Neural progenitor cell (in vitro differentiated cells): ENCODE data around the gene PLD5. TPM values are rescaled to one million over a fixed set of nuclear protein-coding genes. Genes with fewer than 3 reads are reported as not detected.

ENCODE experiments used
- DNase-seq: peaks from one replicate; pipeline ENCODE4 v3.0.0-alpha.2; 2016; ENCODE audit warnings: low spot score
- H2AFZ ChIP-seq: fragments of 200-600 bp; sonication (generic); replicated peaks from 2 replicates; pipeline ENCODE4 v1.6.1; 2016; ENCODE audit warnings: antibody characterized with exemption
- H3F3A ChIP-seq: fragments of 200-600 bp; sonication (generic); 2 replicates; pipeline ENCODE4 v1.6.1; 2016; ENCODE audit warnings: antibody characterized with exemption, low read depth
- H3K27ac ChIP-seq: fragments of 200-600 bp; sonication (generic); 2 replicates; pipeline ENCODE4 v1.5.1; 2016; ENCODE audit warnings: mild to moderate bottlenecking
- H3K27me3 ChIP-seq: fragments of 200-600 bp; sonication (generic); 2 replicates; pipeline ENCODE4 v1.6.1; 2016; ENCODE audit warnings: mild to moderate bottlenecking, moderate library complexity
- H3K36me3 ChIP-seq: fragments of 200-600 bp; sonication (generic); 2 replicates; pipeline ENCODE4 v1.5.1; 2016
- H3K4me1 ChIP-seq: fragments of 200-600 bp; sonication (generic); 2 replicates; pipeline ENCODE4 v1.6.1; 2016; ENCODE audit warnings: mixed run types
- H3K4me2 ChIP-seq: fragments of 200-600 bp; sonication (generic); 2 replicates; pipeline ENCODE4 v1.6.1; 2016
- H3K4me3 ChIP-seq: fragments of 200-600 bp; sonication (generic); 2 replicates; pipeline ENCODE4 v1.5.1; 2016
- H3K79me2 ChIP-seq: fragments of 200-600 bp; sonication (generic); 2 replicates; pipeline ENCODE4 v1.6.1; 2016; ENCODE audit warnings: low read depth
- H3K9ac ChIP-seq: fragments of 200-600 bp; sonication (generic); 2 replicates; pipeline ENCODE4 v1.6.1; 2016
- H3K9me3 ChIP-seq: fragments of 200-600 bp; sonication (generic); 2 replicates; pipeline ENCODE4 v1.5.1; 2016; ENCODE audit warnings: low read depth
- H4K20me1 ChIP-seq: fragments of 200-600 bp; sonication (generic); 2 replicates; pipeline ENCODE4 v1.6.1; 2016; ENCODE audit warnings: low read depth
- H3K27ac Mint-ChIP-seq: 3 replicates; pipeline ENCODE4 v1.8.0; 2021; ENCODE audit warnings: mixed read lengths
- H3K27me3 Mint-ChIP-seq: 2 replicates; pipeline ENCODE4 v1.8.0; 2022; ENCODE audit warnings: low read depth, mild to moderate bottlenecking, inconsistent platforms, moderate library complexity, mixed read lengths; ENCODE audit not compliant: insufficient read depth
- H3K36me3 Mint-ChIP-seq: 3 replicates; pipeline ENCODE4 v1.8.0; 2021; ENCODE audit warnings: mixed read lengths
- H3K4me1 Mint-ChIP-seq: 3 replicates; pipeline ENCODE4 v1.8.0; 2021; ENCODE audit warnings: mixed read lengths
- H3K4me3 Mint-ChIP-seq: 3 replicates; pipeline ENCODE4 v1.8.0; 2021; ENCODE audit warnings: mild to moderate bottlenecking, moderate library complexity, mixed read lengths
- H3K9me3 Mint-ChIP-seq: 3 replicates; pipeline ENCODE4 v1.8.0; 2020; ENCODE audit warnings: mixed read lengths
- CTCF ChIP-seq: fragments of 200-600 bp; sonication (generic); IDR thresholded peaks from 2 replicates; pipeline ENCODE4 v1.5.1; 2017; ENCODE audit warnings: antibody characterized with exemption, mild to moderate bottlenecking
- EZH2 ChIP-seq: fragments of 200-600 bp; sonication (generic); IDR thresholded peaks from 2 replicates; pipeline ENCODE4 v1.6.1; 2017; ENCODE audit warnings: antibody characterized with exemption, mild to moderate bottlenecking, moderate library complexity
- EZH2phosphoT487 ChIP-seq: fragments of 200-600 bp; sonication (generic); IDR thresholded peaks from 2 replicates; pipeline ENCODE4 v1.6.1; 2017; ENCODE audit warnings: antibody characterized with exemption
- total RNA-seq: library from RNA; depleted of rRNA; stranded (reverse); fragments of >200 nt; gene quantifications from 2 replicates; pipeline ENCODE4 v1.2.3, GENCODE V29; 2015; ENCODE audit warnings: low replicate concordance

PLD5 gene
- total RNA-seq, 1 donor from 2014 or later = 1.8 TPM

GRCh38 chr1:242567596-242567995, 43.1 kb upstream of the PLD5 start:
- peaks cover 2% of the 10 kb centered on the region for H3K27me3 Mint-ChIP-seq
- Histone ChIP-seq H3K36me3 (no peaks in the 10 kb centered on the region), H3K4me1 (no peaks in the 10 kb centered on the region), H3K79me2 (no peaks in the 10 kb centered on the region), H3K4me3 (no peak overlapping the region), H3K27me3 (no peaks in the 10 kb centered on the region), H4K20me1 (no peaks in the 10 kb centered on the region), H3K9me3 (peaks cover 3% of the 10 kb centered on the region), H2AFZ (no peak overlapping the region), H3K27ac (no peak overlapping the region), H3K9ac (no peak overlapping the region), H3K4me2 (no peak overlapping the region), H3F3A (no peaks in the 10 kb centered on the region)
- H3K4me1 Mint-ChIP-seq = no peaks in the 10 kb centered on the region
- TF ChIP-seq EZH2 = no peak
- TF ChIP-seq EZH2phosphoT487 = no peak
- no peak for TF ChIP-seq CTCF
- H3K4me3 Mint-ChIP-seq = no peak overlapping the region
- no peaks in the 10 kb centered on the region for H3K36me3 Mint-ChIP-seq
- no peaks in the 10 kb centered on the region for H3K9me3 Mint-ChIP-seq
- no peak overlapping the region for H3K27ac Mint-ChIP-seq
- no peak for DNase-seq

GRCh38 chr1:242556759-242557158, 32.3 kb upstream of the PLD5 start:
- Mint-ChIP-seq H3K27me3 (peaks cover 5% of the 10 kb centered on the region), H3K4me3 (no peak overlapping the region), H3K27ac (no peak overlapping the region), H3K4me1 (no peaks in the 10 kb centered on the region), H3K36me3 (no peaks in the 10 kb centered on the region), H3K9me3 (no peaks in the 10 kb centered on the region)
- Histone ChIP-seq H2AFZ (no peak overlapping the region), H3K79me2 (no peaks in the 10 kb centered on the region), H3K36me3 (no peaks in the 10 kb centered on the region), H3K27me3 (no peaks in the 10 kb centered on the region), H3F3A (no peaks in the 10 kb centered on the region), H3K4me2 (no peak overlapping the region), H4K20me1 (no peaks in the 10 kb centered on the region), H3K4me3 (no peak overlapping the region), H3K9ac (no peak overlapping the region), H3K4me1 (no peaks in the 10 kb centered on the region), H3K9me3 (no peaks in the 10 kb centered on the region), H3K27ac (no peak overlapping the region)
- TF ChIP-seq EZH2phosphoT487 (no peak), CTCF (no peak), EZH2 (no peak)
- no peak for DNase-seq

- Mint-ChIP-seq H3K4me1 (no peaks in the 10 kb centered on the region), H3K9me3 (no peaks in the 10 kb centered on the region), H3K27ac (no peak overlapping the region), H3K36me3 (no peaks in the 10 kb centered on the region), H3K27me3 (peaks cover 5% of the 10 kb centered on the region), H3K4me3 (no peak overlapping the region)
- H3K27me3 ChIP-seq = no peaks in the 10 kb centered on the region
- no peaks in the 10 kb centered on the region for H3F3A ChIP-seq
- DNase-seq = no peak
- H3K4me1 ChIP-seq = no peaks in the 10 kb centered on the region
- no peak overlapping the region for H3K4me2 ChIP-seq
- TF ChIP-seq EZH2phosphoT487 = no peak
- no peak for TF ChIP-seq EZH2
- TF ChIP-seq CTCF = no peak
- no peaks in the 10 kb centered on the region for H3K36me3 ChIP-seq
- H3K79me2 ChIP-seq = no peaks in the 10 kb centered on the region
- H2AFZ ChIP-seq = no peak overlapping the region
- H3K9me3 ChIP-seq = no peaks in the 10 kb centered on the region
- no peak overlapping the region for H3K9ac ChIP-seq
- no peak overlapping the region for H3K27ac ChIP-seq
- no peak overlapping the region for H3K4me3 ChIP-seq
- H4K20me1 ChIP-seq = no peaks in the 10 kb centered on the region
These were observed 31.8 kb upstream of the PLD5 start for GRCh38 chr1:242556276-242556675.

GRCh38 chr1:242554577-242554976, 30.1 kb upstream of the PLD5 start:
- TF ChIP-seq EZH2phosphoT487 = no peak
- no peak for TF ChIP-seq EZH2
- no peak for TF ChIP-seq CTCF
- H4K20me1 ChIP-seq = no peaks in the 10 kb centered on the region
- no peaks in the 10 kb centered on the region for H3K36me3 Mint-ChIP-seq

More at GRCh38 chr1:242554577-242554976, 30.1 kb upstream of the PLD5 start:
- H3K27me3 Mint-ChIP-seq = peaks cover 5% of the 10 kb centered on the region
- no peaks in the 10 kb centered on the region for H3K79me2 ChIP-seq
- H2AFZ ChIP-seq = no peak overlapping the region
- H3K27ac ChIP-seq = no peak overlapping the region
- no peak overlapping the region for H3K27ac Mint-ChIP-seq
- H3K4me3 ChIP-seq = no peak overlapping the region
- H3K9me3 Mint-ChIP-seq = no peaks in the 10 kb centered on the region
- H3K9me3 ChIP-seq = no peaks in the 10 kb centered on the region
- H3K9ac ChIP-seq = no peak overlapping the region
- H3K4me1 Mint-ChIP-seq = no peaks in the 10 kb centered on the region
- no peaks in the 10 kb centered on the region for H3K27me3 ChIP-seq
- no peak for DNase-seq
- H3K4me2 ChIP-seq = no peak overlapping the region
- H3K36me3 ChIP-seq = no peaks in the 10 kb centered on the region
- no peaks in the 10 kb centered on the region for H3K4me1 ChIP-seq
- no peaks in the 10 kb centered on the region for H3F3A ChIP-seq
- H3K4me3 Mint-ChIP-seq = no peak overlapping the region
